Measurements from ENCODE around the gene ZHX3.
"Not testable (repeated sequence)": the region's sequence is repeated elsewhere in the genome, so short reads cannot be mapped to it uniquely, and the experiment has no call there.

Gene ZHX3

DNA sequence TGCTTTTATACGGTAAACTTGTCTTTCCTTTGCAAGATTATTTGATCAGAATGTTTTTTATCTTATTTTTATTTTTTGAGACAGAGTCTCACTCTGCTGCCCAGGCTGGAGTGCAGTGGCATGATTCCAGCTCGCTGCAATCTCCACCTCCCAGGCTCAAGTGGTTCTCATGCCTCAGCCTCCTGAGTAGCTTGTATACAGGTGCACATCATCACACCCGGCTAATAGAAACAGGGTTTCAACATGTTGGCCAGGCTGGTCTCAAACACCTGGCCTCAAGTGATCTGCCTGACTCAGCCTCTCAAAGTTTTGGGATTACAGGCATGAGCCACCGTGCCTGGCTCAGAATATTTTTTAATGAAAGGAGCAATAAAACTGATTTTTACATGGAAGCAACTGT, 14.2 kb upstream of the ZHX3 start:
- no peak for DNase-seq

DNA sequence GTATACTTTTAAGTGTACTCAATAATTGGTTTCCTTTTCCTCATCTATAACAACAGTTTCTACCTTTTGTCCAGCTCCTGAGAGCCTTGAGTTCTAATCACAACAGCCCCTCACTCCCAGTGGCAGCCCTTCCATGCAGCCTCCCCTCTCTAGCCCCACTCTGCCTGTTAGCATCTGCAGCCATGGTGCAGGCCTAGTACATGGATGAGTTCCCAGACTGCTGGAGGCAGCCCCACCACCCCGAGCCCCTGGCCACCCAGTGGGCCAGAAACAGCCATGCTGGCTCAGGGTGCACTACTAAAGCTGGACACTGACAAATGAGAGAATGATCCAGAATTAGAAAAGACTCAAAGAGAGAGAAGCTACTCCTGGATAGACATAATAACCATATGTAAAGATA, 13.4 kb upstream of the ZHX3 start:
- DNase-seq, result no peak

DNA sequence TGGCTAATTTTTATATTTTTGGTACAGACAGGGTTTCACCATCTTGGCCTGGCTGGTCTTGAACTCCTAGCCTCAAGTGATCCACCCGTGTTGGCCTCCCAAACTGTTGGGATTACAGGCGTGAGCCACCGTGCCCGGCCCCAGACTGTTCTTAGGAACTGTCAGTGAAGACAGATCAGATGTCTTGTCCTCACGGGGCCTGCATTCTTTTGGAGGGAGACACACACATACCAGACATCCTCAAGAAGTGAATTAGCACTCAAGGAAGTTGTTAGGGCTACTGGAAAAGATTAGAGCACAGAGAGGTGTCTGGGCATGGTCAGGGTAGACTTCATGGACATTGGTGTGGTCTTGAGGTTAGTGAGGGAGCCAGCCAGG, 12.8 kb upstream of the ZHX3 start:
- no peak for DNase-seq

DNA sequence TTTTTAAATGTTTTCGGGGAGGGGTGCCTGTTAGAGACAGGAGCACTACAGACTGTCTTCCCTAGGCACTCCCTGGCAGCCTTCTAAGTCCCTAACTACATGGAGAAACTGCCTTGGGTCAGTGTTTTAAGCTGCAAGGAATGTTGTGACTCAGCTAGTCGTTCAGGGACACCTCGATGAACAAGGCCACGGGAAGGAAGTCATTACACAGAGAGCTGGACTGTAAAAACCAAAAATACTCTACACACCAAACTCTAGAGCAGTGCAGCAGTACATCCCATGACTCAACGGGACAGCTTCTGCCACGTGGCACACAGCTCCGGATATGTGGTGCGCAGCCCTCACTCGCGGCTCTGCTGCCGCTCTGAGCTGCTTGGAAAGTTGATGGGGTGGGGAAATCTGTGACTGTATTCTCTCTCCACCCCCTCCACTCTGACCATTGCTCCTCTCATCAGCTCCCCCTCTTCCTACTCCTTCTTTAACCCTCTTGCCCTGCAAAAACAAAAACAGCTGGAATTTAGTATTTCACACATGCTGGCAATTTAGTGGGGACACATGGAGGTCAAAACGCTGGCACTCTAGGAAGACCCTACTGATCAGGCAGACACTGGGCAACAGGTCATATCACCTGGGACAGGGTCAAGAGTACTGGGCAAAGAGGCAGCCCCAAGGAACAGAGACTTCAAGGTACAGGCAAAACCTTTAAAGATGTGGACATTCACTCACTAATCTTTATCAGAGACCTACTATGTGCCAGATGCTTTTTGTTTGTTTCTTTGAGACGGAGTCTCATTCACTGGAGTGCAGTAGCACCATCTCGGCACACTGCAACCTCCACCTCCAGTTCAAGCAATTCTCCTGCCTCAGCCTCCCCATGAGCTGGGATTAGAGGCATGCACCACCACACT, 12.2 kb upstream of the ZHX3 start:
- DNase-seq, result no peak

DNA sequence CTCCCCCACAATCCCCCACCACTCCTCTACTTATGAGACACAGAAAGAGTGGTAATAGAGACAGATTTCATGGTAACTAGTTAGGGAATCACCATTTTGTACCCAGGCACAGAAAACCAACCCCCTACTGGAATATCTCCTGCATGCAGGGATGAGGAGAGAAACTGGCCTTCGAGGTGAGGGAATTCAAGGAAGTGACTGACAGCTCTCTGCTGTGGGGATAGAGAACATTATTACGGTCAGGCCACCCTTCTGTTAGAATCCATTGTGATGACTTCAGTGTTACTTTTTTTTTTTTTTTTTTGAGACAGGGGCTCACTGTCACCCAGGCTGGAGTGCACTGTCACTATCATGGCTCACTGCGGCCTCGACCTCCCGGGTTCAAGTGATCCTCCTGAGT, 9.6 kb upstream of the ZHX3 start:
- DNase-seq, result no peak

DNA sequence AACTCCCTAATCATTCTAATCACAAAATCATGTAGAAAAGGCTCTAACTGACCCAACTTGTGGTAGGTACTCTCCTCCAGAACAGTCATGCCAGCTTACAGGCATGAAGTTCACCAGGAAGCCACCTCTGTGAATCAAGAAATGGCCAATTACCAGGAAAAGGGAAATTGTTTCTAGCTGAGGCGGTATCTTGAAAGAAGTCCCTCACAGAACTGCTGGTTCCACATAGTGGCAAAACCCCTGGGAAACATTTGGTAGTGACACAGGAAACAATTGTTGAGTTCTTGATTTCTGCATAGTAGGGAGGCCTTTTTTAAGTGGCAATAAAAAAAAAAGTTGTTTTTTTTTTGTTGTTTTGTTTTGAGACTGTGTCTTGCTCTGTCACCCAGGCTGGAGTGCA, 3.4 kb upstream of the ZHX3 start:
- no peak for DNase-seq

DNA sequence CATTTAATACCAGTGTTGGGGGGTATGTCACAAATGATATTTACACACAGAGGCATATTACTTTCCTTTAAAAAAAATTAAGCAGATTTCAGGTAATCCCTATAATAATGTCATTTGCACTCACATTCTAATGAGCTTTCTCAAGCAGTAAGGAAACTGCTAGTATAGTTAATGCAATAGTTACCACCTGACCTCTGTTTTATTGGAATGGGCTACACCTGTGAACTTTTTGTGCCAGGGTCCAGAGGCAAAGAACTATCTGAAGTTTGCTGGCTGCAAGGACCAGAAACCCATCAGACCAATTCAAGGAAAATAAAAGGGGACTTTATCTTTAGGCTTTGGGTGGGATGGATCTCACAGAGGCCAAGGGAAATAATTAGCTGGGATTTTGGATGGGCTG, 2.9 kb upstream of the ZHX3 start:
- no peak for DNase-seq

DNA sequence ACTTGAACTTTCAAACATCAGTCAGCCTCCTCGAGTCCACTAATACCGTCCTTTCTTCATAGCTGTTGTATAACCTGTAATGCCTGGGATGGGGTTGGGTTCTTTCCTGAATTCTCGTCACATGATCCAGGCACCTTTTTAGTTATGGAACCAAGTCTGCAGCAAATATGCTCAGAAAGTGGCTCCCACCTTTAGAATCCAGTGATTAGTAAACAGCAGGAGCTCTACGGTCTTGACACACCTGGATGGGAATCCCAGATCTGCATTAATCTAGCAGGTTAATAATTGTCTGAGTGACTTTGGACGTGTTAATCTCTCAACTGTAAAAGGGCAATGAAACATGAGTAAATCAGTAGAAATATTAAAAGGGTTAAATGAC, 729 bp upstream of the ZHX3 start:
- DNase-seq, result peak; percentile 40

DNA sequence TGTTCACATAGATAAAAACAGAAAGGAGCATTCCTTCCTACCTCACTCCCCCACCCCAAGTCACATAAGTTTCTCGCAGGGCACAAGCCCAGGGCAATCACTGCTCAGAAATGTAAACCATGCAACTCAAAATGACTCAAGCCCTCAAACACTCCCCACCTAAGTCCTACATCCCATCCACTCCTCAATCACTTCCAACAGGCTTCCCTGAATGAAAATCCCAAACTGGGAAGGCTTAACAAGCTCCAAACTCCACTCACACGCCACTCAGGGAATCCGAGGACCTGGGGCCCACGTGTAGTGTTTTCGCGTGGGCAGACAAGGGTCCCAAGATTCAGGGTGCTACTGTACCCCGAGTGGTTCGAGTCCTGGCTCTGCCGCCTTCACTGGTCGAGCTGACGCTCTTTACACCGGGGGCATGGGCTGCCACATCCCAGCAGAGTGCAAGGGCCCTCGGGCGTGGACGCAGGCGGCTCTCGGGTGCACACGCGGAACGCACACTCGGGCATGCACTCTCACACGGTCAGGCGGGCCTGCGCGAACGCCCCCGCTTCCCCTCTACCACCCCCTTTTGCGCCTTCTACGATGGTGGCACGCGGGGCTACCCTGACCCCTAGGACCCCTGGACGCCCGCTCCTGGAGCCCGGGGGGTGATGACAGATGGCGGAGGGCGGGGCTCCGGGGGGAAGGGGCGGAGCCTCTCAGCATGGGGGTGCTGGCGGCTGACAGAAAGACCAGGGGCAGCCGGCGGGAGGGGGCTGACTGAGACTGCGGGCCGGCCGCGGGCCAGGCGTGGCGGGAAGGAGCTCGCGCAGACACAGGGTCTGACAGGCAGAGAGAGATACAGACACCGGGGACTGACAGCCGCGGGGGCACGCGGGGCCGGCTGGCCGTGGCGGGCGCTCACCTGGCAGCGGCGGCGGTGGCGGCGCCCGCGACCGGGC, 657 bp downstream of the ZHX3 start:
- DNase-seq, result peak; percentile 87

DNA sequence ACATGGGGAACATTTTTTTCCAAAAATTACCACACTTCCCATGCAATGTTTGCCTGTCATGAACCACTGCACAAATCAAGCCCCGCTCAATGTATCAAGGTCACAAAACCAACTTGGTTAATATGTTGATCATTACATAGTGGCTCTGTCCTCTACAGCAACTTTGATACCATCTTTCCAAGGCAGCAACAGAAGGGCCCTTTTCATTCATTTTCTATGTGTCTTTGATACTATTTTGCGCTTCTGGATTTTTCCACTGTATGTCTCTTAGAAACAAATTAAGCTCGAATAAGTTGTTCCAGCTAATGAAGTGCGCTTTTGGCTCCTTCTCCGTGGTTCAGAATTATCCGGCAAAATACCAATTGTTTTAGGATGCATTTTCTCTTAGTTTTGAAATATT, 1.5 kb downstream of the ZHX3 start:
- DNase-seq, result no peak

DNA sequence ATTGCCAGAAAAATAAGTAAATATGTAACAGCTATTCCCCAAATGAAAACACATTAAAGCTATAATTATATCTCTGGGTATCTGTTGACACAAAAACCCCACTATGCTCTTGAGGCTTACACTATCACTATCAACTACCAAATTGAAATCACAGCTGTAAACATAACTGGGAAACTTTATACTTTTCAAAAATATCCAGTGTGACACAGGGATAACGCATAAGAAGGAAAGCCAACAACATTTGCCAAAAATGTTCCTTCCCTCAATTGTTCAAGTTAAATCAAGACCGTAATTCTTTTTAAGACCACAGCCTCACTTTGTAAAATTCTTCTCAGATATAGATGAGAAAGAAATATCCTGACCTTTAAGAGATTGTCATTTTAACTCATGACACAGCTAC, 3.1 kb downstream of the ZHX3 start:
- no peak for DNase-seq

DNA sequence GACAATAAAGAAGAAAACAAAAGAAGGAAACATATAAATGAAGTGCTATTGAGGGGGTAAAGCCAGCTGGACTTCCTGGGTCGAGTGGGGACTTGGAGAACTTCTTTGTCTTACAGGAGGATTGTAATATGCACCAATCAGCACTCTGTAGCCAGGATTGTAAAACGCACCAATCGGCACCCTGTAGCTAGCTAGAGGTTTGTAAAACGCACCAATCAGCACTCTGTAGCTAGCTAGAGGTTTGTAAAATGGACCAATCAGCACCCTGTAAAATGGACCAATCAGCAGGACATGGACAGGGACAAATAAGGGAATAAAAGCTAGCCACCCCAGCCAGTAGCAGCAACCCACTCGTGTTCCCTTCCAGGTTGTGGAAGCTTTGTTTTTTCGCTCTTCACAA, 5.5 kb downstream of the ZHX3 start:
- not testable (repeated sequence) for DNase-seq

DNA sequence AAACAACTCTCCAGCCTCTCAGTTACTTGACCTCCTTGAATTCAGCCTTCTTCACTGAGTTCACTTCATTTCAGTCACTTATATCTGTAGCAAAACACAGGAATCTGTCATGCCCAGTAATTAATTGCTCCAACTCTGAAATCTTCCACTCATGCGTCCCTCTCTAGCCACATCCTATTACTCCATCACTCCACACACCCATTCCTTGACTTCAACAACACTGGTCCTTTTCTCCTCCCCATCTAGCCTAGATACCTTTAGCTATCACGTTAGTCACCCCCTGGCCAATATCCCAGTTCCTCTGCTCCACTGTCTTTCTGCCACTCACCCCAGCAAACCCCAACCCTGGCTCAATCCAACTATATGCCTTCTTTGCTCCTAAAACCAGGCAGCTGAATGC, 7.7 kb downstream of the ZHX3 start:
- no peak for DNase-seq

DNA sequence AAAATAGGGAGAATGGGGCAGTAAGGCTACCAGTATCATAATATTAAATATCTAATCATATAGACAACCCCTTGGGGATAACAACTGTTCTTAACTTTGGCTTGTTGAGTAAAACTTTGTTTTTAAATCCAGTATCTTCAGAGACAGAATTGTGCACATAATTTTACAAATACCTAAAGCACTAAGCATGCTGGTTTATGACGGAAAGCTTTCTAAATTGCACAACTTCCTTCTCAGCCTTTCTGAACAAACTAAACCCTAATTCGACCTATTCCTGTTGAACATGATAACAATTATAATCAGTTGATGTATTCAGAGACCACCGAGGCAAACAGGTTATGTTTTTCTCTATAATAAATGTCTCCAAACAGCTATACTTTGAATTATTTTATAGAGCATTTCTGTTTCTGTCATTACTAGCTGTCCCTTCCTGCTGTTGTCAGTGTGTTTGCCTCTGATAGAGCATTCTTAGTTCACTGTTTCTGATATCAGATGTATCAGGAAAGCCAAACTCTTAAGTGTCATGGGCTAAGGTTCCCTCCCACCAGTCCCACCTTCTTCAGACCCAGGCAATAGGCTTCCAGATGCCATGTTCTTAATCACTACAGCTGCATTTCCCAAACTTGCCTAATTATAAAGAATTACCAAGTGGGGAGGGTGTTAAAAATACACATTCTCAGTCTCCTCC, 8.7 kb downstream of the ZHX3 start:
- DNase-seq, result no peak

DNA sequence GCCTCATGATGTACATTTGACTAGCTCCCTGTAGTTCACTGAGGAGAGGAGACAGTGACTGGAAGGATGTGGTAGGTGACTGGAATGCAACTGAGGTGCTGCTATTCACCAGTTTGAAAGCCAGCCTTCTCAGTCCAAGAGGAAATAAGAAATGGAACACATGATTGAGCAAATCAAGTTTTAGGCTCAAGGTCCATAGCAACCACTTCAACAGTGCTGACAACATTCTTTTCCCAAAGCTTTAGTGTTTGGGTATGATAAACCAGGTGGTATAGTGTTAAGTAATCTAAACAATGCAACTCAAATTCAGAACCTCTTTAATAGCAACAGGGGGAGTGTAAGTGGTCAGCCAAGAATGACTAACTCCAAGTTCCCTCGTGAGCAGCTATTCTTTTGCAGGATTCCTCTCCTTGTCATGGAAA, 9.2 kb downstream of the ZHX3 start:
- no peak for DNase-seq

DNA sequence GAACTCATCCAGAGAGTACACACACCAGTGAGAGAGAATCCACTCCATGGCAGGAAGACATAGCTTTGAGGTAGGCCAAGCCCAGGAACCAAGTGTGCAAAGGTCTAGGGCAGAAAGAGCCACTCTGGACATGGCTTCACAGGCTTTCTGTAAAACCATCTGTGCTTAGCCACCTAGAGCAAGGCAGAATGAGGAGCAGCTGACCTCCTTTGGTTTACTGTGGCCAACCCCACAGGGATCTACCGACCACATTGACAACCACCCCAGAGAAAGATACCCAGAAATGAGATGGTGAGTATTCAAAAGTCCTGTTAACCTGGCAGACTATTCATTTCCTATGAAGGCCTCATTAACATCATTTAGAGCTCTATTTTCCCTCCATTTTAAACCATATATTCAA, 10.5 kb downstream of the ZHX3 start:
- no peak for DNase-seq

DNA sequence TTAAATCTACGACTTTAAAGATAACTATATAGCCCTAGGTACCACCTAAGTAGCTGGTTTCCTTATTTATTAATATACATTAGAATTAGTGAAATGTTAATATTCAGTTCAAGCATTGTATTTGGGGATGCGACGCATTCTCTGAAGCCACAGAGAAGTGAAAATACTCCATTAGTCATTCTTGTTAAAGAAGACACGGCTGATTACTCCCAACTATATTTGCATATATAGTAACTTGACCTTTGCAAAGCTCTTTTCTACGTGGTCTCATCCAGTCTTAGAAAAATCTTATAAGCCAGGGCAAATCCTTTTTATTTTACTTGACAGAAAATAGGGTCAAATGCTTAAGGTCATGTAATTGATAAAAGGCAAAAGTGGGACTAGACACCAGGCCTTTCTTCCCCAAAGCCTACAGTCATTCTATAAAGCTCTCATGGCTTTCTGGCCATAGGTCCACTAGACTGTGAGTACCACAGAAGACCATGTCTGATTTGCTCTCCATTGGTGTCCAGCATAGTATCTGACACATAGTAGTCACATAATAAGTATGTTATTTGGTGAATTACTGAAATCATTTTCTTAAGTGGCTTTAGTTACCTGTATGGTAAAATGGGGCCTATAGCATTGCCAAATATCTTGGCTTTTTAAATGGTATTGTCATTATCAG, 11.3 kb downstream of the ZHX3 start:
- no peak for DNase-seq

DNA sequence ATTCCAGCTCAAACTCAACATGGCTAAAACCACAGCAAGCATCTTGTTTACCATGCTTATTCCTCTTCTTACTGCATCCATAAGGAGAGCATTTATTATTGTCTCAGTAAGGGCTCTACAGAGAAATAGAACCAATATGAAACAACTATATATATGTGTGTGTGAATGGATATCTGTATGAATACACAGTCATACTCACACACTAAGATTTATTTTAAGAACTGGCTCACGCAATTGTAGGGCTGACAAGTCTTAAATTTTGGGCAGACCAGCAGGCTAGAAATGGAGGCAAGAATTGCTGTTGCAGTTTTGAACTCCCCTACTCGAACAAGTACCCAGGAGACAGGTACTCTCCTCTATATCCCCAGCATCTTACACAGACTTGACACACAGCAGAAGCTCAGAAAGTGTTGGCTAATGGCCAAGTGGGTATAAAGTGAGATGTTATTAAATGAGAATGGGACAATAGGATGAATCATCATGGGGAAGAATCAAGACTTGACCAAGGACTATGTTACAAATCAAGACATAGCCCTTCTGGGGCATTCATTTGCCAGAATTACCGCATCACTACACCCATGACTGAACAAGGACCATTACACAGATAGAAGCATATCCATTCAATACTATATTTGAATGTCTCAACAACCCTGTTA, 13.0 kb downstream of the ZHX3 start:
- no peak for DNase-seq

DNA sequence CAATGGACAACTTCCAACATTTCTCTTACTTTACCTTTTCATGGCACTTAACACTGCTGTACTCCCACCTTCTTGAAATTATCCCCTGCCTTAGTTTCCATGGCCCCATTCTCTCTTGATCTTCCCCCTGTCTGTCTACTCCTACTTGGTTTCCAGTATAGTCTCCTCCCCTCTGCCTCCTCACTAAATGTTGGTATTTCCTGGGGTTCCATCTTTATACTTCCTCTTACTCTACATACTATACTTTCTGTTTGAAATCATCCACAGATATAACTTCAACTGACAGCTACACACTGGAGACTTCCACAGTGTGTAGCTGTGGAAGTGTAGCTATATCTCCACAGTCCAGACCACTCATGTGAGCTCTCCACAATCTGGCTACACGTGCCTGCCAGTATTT, 13.5 kb downstream of the ZHX3 start:
- DNase-seq, result no peak

DNA sequence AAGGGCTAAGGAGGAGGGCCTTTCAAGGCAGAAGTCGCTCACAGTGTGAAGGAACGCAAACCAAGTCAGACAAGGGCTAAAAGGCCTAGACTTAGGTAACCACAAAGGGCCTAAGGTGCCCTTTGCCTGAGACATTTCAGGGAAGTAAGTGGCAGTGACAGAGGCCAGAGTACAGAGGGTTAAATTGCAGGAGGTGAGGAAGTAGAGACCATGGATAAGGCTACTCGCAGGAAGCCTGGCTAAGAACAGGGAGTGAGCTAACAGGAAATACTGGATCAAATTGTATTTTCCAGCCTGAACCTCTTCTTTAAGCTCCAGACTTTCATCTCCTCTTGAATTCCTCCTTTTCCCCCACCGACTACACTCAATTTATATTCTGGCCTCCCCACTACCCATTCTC, 16.6 kb downstream of the ZHX3 start:
- DNase-seq, result no peak

DNA sequence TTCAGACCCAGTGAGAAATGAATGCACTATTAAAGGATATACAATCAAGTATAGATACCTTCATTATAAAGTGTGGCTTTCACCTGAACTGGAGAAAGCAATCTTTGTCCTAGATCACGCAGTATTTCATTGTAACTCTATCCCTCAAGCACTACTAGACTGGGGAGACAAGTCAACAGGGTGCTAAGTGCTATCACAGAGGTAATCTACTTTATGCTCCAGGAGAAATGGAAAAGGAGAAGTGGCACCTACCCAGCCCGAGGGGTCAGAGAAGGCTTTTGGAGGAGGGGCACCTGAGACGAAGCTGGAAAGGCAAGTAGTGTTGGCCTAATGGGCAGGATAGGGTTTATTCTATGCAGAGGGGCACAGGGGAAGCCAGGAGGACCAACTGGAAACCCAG, 17.1 kb downstream of the ZHX3 start:
- DNase-seq, result no peak

DNA sequence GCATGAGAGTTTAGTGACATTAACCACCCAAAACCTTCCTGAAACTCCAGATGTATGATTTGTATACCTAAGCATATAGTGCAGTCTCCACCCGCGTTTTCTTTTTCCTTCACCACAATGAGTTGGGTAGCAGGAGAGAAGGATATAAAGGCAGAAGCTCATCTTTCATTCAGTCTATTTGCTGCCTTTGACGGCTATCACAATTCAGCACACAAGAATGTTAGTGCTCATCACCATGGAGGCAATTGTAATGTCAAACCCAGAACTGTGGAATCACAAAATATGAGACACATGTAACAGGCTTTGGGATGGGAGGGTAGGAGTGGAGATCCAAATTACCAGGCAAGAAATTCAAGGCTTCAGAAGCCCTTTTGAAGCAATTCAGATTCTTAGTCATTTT, 17.6 kb downstream of the ZHX3 start:
- DNase-seq, result no peak
